HG03571 (cell line): ENCODE measurements around the gene VWA7.
"Not testable (repeated sequence)": the region's sequence is repeated elsewhere in the genome, so short reads cannot be mapped to it uniquely, and the experiment has no call there.

Source experiments
- ATAC-seq: cut with Tn5 transposase; IDR thresholded peaks from one replicate; pipeline ENCODE4 v1.9.1; 2021; ENCODE audit not compliant: unreplicated experiment

VWA7 gene

GRCh38 chr6:31776989-31777666 lies at the start of gene VWA7:
Gene VWA7, minus strand, starts transcription at chr6:31777328. Its CDS starts 549 bp downstream, at chr6:31776779.
- ATAC-seq, result no peak

- no peak for ATAC-seq
Observed at GRCh38 chr6:31826793-31827285, 49.7 kb upstream of the VWA7 start.

- no peak for ATAC-seq
Observed at GRCh38 chr6:31825553-31825952, 48.4 kb upstream of the VWA7 start.

GRCh38 chr6:31823592-31824196 lies 46.6 kb upstream of the VWA7 start:
- ATAC-seq, result not testable (repeated sequence)

- no peak for ATAC-seq
Observed at GRCh38 chr6:31822036-31822821, 45.1 kb upstream of the VWA7 start.

GRCh38 chr6:31821301-31822035 lies 44.3 kb upstream of the VWA7 start:
- no peak for ATAC-seq

GRCh38 chr6:31820399-31820798 lies 43.3 kb upstream of the VWA7 start:
- ATAC-seq, result not testable (repeated sequence)

GRCh38 chr6:31819871-31820299 lies 42.8 kb upstream of the VWA7 start:
- ATAC-seq, result no peak

GRCh38 chr6:31817929-31818511 lies 40.9 kb upstream of the VWA7 start:
- not testable (repeated sequence) for ATAC-seq

- ATAC-seq, result not testable (repeated sequence)
Observed at GRCh38 chr6:31817133-31817928, 40.2 kb upstream of the VWA7 start.

- ATAC-seq, result no peak
Observed at GRCh38 chr6:31815025-31815838, 38.1 kb upstream of the VWA7 start, which contains the start of the genes HSPA1A and HSPA1L. Gene HSPA1A, plus strand, starts transcription at chr6:31815543. Its CDS starts 214 bp downstream, at chr6:31815757. Gene HSPA1L, minus strand, starts transcription at chr6:31815283. Its CDS starts 3,311 bp downstream, at chr6:31811972.

GRCh38 chr6:31814677-31815024 lies 37.5 kb upstream of the VWA7 start:
- no peak for ATAC-seq

- no peak for ATAC-seq
Observed at GRCh38 chr6:31813465-31813849, 36.3 kb upstream of the VWA7 start.

GRCh38 chr6:31811645-31812044 lies 34.5 kb upstream of the VWA7 start:
- ATAC-seq, result no peak

GRCh38 chr6:31808599-31808998 lies 31.5 kb upstream of the VWA7 start:
- not testable (repeated sequence) for ATAC-seq

- ATAC-seq, result peak; percentile 83
Observed at GRCh38 chr6:31806470-31807272, 29.5 kb upstream of the VWA7 start, which contains the start of gene LSM2. Gene LSM2, minus strand, starts transcription at chr6:31806966. Its CDS starts 209 bp downstream, at chr6:31806757.

- peak; percentile 25 for ATAC-seq
Observed at GRCh38 chr6:31805939-31806469, 28.9 kb upstream of the VWA7 start.
